ENCODE measurements around the gene CENPVL3. TPM values are rescaled to one million over a fixed set of nuclear protein-coding genes. Genes with fewer than 3 reads are reported as not detected.

CENPVL3 gene
- total RNA-seq: 10.4 TPM

GRCh38 chrX:51618241-51619155 is at the start of gene CENPVL3:
CENPVL3 (minus strand) TSS chrX:51618912; CDS start chrX:51618873, 39 bp downstream.

Other genes with a start within 250 kb of the CENPVL3 start
- gene NUDT11, start 122.3 kb downstream of the CENPVL3 start, total RNA-seq: 71.0 TPM
- 6.7 TPM for gene CENPVL2, start 63.9 kb upstream of the CENPVL3 start, total RNA-seq
- 6.7 TPM for gene CENPVL1, start 91.6 kb upstream of the CENPVL3 start, total RNA-seq
- 27.9 TPM for gene GSPT2, start 124.5 kb upstream of the CENPVL3 start, total RNA-seq